GM19397 (cell line): ENCODE data around the gene GJD2.

Source experiments
- ATAC-seq: cut with Tn5 transposase; IDR thresholded peaks from one replicate; pipeline ENCODE4 v1.9.1; 2021; ENCODE audit warnings: mild to moderate bottlenecking, moderate library complexity; ENCODE audit not compliant: unreplicated experiment

Gene GJD2

GRCh38 chr15:34754674-34755418 lies at the start of gene GJD2:
TSS of gene GJD2 (minus strand) at chr15:34754998. CDS start at chr15:34754488, 510 bp downstream.
- no peak for ATAC-seq

DNA sequence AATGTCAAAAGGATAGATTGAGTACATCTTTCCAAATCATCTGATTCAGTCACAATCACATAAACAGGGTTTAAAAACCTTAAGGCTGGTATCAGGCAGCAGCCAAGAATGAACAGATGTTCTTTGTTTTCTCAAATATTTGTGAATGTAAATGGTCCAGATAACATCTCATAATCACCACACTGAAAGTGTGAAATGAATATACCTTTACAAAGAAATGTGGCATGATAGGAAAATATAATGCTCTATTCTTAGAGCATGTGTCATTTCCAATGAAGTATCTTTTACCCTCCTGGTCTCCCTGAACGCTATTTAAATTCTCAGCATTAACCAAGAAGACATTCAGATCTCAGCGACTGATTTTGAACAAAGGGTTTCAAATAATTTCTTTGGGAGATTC lies 49.3 kb upstream of the GJD2 start:
- no peak for ATAC-seq

DNA sequence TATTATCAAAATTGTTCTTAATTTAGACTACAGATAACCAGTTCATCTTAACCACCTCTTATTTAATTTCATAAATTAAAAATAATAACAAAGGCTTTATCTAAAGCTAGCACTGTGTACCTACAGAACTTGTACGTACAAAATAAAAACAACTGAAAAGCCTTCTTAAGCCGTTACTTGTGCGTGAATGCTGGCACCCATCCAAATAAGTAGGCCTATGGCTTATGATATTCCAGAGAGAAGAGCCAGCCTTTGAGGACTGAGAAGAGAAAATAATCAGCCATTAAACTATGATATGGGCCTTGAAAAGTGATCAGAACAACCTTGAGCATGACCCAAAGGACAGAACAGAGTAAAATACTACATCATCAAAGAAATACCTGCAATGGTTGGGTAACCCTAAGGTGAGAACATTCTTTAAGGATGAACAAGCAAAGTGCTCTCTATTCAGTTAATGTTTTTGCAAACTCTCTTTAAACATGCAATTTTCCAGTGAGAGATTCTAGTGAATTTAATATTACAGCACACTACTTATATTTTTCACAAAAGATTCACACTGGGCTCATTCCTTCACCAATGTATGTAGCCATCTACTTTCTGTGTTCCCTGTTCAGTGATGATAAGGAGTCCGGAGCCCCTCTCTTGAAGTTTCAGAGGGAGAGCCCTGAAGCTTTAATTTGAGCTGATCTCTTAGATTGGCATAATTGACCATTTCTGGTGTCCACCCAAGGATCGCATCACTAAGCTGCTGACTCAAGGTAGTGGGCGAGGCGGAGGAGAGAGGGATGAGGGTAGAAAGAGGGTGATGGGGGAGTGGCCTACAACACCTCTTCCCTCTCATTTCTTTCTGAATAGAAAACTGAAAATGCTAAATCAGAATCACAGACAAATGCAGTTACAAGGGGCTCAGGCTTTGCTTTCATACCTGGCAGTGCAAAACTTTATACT lies 48.3 kb upstream of the GJD2 start:
- ATAC-seq = no peak

GRCh38 chr15:34802371-34802770 lies 47.6 kb upstream of the GJD2 start:
- no peak for ATAC-seq

- no peak for ATAC-seq
Observed at GRCh38 chr15:34799149-34800101, 44.6 kb upstream of the GJD2 start.

GRCh38 chr15:34796847-34797435 lies 42.1 kb upstream of the GJD2 start:
- ATAC-seq = no peak

DNA sequence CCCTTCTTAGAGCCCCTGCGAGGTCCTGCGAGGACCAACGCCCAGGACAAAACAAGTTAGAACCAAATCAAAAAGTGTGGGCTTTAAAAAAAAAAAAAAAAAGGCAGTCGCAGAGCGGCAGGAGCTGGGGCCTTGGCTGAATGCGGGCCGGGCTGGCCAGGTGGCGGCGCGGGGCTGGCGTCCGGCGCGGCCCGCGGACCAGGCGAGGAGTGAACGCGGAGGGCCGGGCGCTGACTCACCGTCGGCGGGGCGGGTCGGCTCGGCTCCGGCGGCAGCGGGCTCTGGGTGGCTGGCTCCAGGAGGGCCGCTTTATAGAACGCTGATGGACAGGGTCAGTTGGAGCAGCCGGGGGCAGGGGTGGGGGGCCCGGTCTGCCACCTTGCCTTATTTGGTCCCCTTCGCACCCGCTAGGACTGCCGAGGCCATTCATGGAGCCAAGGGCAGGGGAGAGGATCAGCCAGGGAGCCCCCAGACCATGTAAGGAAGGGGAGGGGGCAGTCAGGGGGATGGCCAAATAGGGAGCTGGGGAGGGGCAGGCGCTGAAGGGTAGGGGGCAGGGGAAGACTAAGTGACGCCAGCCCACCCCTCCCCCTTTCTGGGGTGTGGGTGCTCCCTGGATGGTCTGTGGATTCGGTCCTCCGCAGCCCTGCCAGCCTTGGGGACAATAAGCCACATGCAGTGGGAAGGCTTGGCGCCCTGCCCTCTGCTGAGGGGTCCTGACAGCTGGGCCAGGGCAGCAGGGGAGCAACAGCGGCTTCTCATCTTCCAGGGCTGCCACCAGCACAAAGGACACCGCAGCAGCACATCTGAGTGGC lies 40.7 kb upstream of the GJD2 start, which contains the start of gene ACTC1:
TSS of gene ACTC1 (minus strand) at position 283 of the 815 bp plus-strand sequence. CDS start 741 bp downstream, outside the sequence.
- ATAC-seq = no peak

DNA sequence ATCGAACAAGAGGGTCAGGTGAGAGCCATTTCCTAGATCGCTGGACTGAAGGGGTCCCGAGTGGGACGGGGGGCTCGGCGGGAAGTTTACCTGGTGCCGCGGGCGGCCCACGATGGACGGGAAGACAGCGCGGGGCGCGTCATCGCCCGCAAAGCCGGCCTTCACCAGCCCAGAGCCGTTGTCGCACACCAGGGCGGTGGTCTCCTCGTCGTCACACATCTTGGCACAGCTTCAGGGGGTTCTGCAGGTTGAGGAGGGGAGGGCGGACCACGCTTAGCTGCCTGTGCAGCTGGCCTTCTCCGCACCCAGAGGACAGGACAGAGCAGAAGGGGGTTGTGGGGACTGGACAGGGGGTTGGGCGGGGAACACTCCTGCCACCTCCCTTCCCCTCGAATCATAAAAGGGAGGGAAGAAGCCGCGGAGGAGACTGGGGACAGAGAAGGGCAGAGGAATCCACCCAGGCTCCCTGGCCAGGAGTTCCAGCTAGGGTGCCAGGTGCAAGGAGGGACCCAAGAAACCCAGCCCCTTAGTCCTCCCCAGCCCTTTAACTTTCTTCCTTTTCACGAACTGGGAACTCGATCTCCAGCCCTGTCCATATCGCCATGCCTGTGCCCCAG lies 39.9 kb upstream of the GJD2 start:
- no peak for ATAC-seq

- no peak for ATAC-seq
Observed at GRCh38 chr15:34793901-34794300, 39.1 kb upstream of the GJD2 start.

DNA sequence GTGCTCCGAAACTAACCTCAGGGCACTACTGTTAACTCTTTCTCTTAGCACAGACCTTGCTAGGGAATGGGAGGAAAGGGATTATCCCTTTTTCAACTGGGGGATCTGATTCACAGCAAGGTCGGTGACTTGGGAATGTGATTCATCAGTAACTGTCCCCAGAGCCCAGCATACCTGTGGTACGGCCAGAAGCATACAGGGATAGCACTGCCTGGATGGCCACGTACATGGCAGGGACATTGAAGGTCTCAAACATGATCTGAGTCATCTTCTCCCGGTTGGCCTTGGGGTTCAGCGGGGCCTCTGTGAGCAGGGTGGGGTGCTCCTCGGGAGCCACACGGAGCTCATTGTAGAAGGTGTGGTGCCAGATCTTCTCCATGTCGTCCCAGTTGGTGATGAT lies 38.3 kb upstream of the GJD2 start:
- ATAC-seq = no peak

DNA sequence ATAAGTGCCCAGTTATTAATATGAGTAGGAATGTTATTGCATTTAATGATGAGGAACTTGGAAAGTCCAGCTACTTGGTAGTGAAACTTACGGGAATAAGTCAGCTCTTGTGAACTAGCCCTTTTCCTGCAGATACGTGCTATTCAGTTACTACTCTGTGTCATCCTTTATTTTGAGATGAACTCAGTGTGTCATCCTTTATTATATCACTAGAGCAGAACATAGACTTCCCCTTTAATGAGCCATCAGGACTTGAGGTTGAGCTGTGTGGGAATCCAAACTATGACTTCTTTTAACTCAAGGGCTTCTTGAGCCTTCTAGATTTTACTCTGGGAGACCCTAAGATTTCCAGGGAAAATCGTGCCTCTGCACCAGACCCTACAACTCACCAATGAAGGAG lies 36.9 kb upstream of the GJD2 start:
- ATAC-seq = no peak

GRCh38 chr15:34790121-34790520 lies 35.3 kb upstream of the GJD2 start:
- no peak for ATAC-seq

- no peak for ATAC-seq
Observed at GRCh38 chr15:34789326-34789725, 34.5 kb upstream of the GJD2 start.

DNA sequence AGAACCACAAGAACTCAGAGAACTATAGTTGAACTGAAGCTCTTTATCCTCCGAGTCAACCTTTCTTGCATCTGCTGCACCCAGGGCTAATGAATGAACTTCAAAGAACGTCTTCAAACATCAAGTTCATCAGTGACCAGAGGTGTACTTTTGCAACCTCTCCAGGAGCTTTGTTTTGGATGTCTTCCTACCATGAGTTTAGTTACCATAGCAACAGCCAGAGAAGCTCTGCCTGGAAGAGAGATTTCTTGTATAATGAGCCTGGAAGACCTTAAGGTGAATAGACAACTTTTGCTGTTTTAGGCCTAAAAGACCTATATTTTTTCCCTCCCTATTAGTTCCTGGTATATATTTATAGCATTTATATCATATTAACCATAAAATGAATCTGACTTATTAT lies 31.4 kb upstream of the GJD2 start:
- ATAC-seq = no peak

GRCh38 chr15:34783991-34784390 lies 29.2 kb upstream of the GJD2 start:
- no peak for ATAC-seq

DNA sequence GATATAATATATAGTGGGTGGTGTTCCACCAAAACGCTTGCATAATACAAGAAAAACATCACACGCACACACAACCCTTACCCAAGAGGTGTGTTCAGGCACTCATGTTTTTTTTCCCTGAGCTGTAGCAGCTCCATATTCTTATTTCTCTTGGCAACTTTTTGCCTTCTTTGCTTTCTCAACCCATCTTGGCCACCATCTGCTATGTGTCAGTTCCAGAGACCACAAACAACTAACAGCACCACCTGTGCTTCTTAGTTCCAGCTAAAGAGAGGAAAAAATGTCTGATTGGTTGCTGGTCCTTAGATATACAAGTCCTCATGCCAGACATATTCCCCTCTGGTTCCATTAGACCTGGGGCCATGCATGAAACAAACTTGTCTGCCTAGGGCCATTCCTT lies 28.6 kb upstream of the GJD2 start:
- no peak for ATAC-seq

GRCh38 chr15:34782901-34783300 lies 28.1 kb upstream of the GJD2 start:
- no peak for ATAC-seq

- no peak for ATAC-seq
Observed at GRCh38 chr15:34780725-34781124, 25.9 kb upstream of the GJD2 start.

GRCh38 chr15:34776606-34777105 lies 21.9 kb upstream of the GJD2 start:
- no peak for ATAC-seq
